B cell (primary cell): Measurements from ENCODE around the gene CAPN14. TPM values are rescaled to one million over a fixed set of nuclear protein-coding genes. Genes with fewer than 3 reads are reported as not detected.
A peak's percentile ranks its signal among the peaks of the same experiment; 100 is the strongest.

ENCODE experiments used
- ATAC-seq: fragments of 200-7000 bp; cut with Tn5 transposase; one replicate; pipeline ENCODE4 v1.10.0; 2021; ENCODE audit warnings: low read depth, mild to moderate bottlenecking, moderate number of reproducible peaks, moderate library complexity
- CTCF ChIA-PET: fragments of 350-600 bp; sonication (Branson Sonifier 250); formaldehyde crosslinking; loops from one replicate; lab custom pipeline; 2021; ENCODE audit warnings: antibody characterized with exemption, inconsistent platforms; lab: Charles Lee
- POLR2A ChIA-PET: fragments of 350-600 bp; sonication (Branson Sonifier 250); formaldehyde crosslinking; loops from one replicate; lab custom pipeline; 2021; ENCODE audit warnings: antibody characterized with exemption; lab: Charles Lee
- DNase-seq: peaks from one replicate; pipeline ENCODE4 v3.0.0; 2013
- H2AFZ ChIP-seq: 2 replicates; pipeline ENCODE4 v1.6.1; 2012; ENCODE audit warnings: mild to moderate bottlenecking, low read depth, low read length; ENCODE audit not compliant: insufficient read depth, poor library complexity, severe bottlenecking
- H3K27ac ChIP-seq, 2 donors: 1 replicate in 1 of 2; 2 replicates in 1 of 2; pipeline ENCODE4 v1.5.1; 2012 to 2013; ENCODE audit warnings: low read length in 2 of 2, mild to moderate bottlenecking in 2 of 2, moderate library complexity in 1 of 2
- H3K27me3 ChIP-seq, 4 experiments: fragments of 200-600 bp in 1 of 4; sonication (generic) in 1 of 4; replicated peaks in 1 of 4; 1 replicate in 2 of 4; 2 replicates in 2 of 4; pipeline versions ENCODE4 v1.6.1 to v1.7.0; 2013 to 2016; ENCODE audit warnings: low read length in 3 of 4, mild to moderate bottlenecking in 2 of 4, mixed read lengths in 1 of 4, moderate library complexity in 1 of 4; ENCODE audit not compliant: insufficient read depth in 4 of 4, control insufficient read depth in 3 of 4; ENCODE audit errors: control extremely low read depth in 1 of 4
- H3K36me3 ChIP-seq, 2 experiments: replicated peaks in 1 of 2; 1 replicate in 1 of 2; 2 replicates in 1 of 2; pipeline versions ENCODE4 v1.6.1 to v1.7.1; 2013; ENCODE audit warnings: low read length in 1 of 2; ENCODE audit not compliant: insufficient read depth in 2 of 2, control insufficient read depth in 1 of 2; ENCODE audit errors: control extremely low read depth in 1 of 2, extremely low read depth in 1 of 2
- H3K4me1 ChIP-seq, 2 donors: fragments of 200-600 bp in 1 of 2; sonication (generic) in 1 of 2; 1 replicate in 1 of 2; 2 replicates in 1 of 2; pipeline versions ENCODE4 v1.5.1 to v1.6.1; 2013 to 2017; ENCODE audit warnings: low read length in 2 of 2; ENCODE audit not compliant: control insufficient read depth in 2 of 2, insufficient read depth in 2 of 2
- H3K4me2 ChIP-seq: replicated peaks from 2 replicates; pipeline ENCODE3; 2012; ENCODE audit warnings: mild to moderate bottlenecking, low read depth, low read length; ENCODE audit not compliant: poor library complexity, severe bottlenecking
- H3K4me3 ChIP-seq, 5 experiments: fragments of 200-600 bp in 1 of 5; sonication (generic) in 1 of 5; 1 replicate in 3 of 5; 2 replicates in 2 of 5; pipeline versions ENCODE4 v1.5.1 to v1.7.0; 2011 to 2016; ENCODE audit warnings: low read length in 4 of 5, mild to moderate bottlenecking in 4 of 5, low read depth in 2 of 5, control low read depth in 1 of 5, moderate library complexity in 1 of 5; ENCODE audit not compliant: insufficient read depth in 1 of 5; ENCODE audit errors: control extremely low read depth in 1 of 5, extremely low read depth in 1 of 5
- H3K79me2 ChIP-seq: fragments of 200-600 bp; sonication (generic); one replicate; pipeline ENCODE4 v1.6.0; 2016; ENCODE audit warnings: low read length; ENCODE audit not compliant: control insufficient read depth, insufficient read depth
- H3K9ac ChIP-seq: fragments of 200-600 bp; sonication (generic); 2 replicates; pipeline ENCODE4 v1.6.1; 2017; ENCODE audit warnings: mild to moderate bottlenecking, low read length, moderate library complexity
- H3K9me3 ChIP-seq, 3 donors: one replicate each; pipeline versions ENCODE4 v1.6.1 to v1.7.1; 2013; ENCODE audit warnings: low read length in 2 of 3; ENCODE audit not compliant: control insufficient read depth in 2 of 3, insufficient read depth in 1 of 3; ENCODE audit errors: control extremely low read depth in 1 of 3
- H4K20me1 ChIP-seq: 2 replicates; pipeline ENCODE4 v1.6.0; 2012; ENCODE audit warnings: mild to moderate bottlenecking, low read length; ENCODE audit not compliant: insufficient read depth, control insufficient read depth, poor library complexity, severe bottlenecking
- H3K27ac Mint-ChIP-seq: one replicate; pipeline ENCODE4 v1.8.0; 2021; ENCODE audit warnings: mixed read lengths
- H3K27me3 Mint-ChIP-seq: one replicate; pipeline ENCODE4 v1.8.0; 2021; ENCODE audit warnings: mixed read lengths
- H3K4me1 Mint-ChIP-seq: one replicate; pipeline ENCODE4 v1.8.0; 2021; ENCODE audit warnings: mixed read lengths
- H3K4me3 Mint-ChIP-seq: one replicate; pipeline ENCODE4 v1.8.0; 2021; ENCODE audit warnings: mixed read lengths
- H3K9me3 Mint-ChIP-seq: one replicate; pipeline ENCODE4 v1.8.0; 2022; ENCODE audit warnings: mixed read lengths; ENCODE audit not compliant: insufficient read depth
- CTCF ChIP-seq: fragments of 200-600 bp; IDR thresholded peaks from one replicate; pipeline ENCODE4 v1.8.0; 2022; ENCODE audit warnings: antibody characterized with exemption, mild to moderate bottlenecking
- EZH2 ChIP-seq: IDR thresholded peaks from 2 replicates; pipeline ENCODE4 v1.6.1; 2012; ENCODE audit warnings: borderline replicate concordance, low read depth, mild to moderate bottlenecking, moderate library complexity, low read length; ENCODE audit not compliant: insufficient read depth, poor library complexity, severe bottlenecking
- WGBS: methylation state at CpG from one replicate; pipeline ENCODE4 v1.1.5; 2013; ENCODE audit warnings: missing lambda C conversion rate; ENCODE audit not compliant: insufficient coverage; 5-methylcytosine and 5-hydroxymethylcytosine counted together
- intact Hi-C: fragments of 100-400 bp; cut with micrococcal nuclease; formaldehyde crosslinking; loops from one replicate; pipeline ENCODE4 v1.10.0; 2022
- polyA plus RNA-seq: library from polyadenylated mRNA; depleted of rRNA; stranded (reverse); fragments of >200 nt; gene quantifications from 2 replicates; pipeline ENCODE4 v1.2.3, GENCODE V29; 2012
- total RNA-seq, 2 donors: library from RNA; stranded (reverse); fragments of 120-200 nt in 1 of 2; gene quantifications; 1 replicate in 1 of 2; 2 replicates in 1 of 2; pipeline versions ENCODE4 v1.2.3 to v1.2.4, GENCODE V29; 2013 to 2022

CAPN14 gene
- total and polyA plus RNA-seq, 2 donors (not counting 1 experiment from before 2014, with no cell fraction given), result 2.5 to 7.8 TPM

- Histone ChIP-seq H3K4me2 (peak overlapping the region; percentile 58), H3K9ac (peak overlapping the region; percentile 36), H4K20me1 (no peaks in the 10 kb centered on the region), H3K9me3 (no peaks in the 10 kb centered on the region), H3K36me3 (no peaks in the 10 kb centered on the region), H3K4me1 (peaks cover 66 to 67% of the 10 kb centered on the region in 2 donors), H2AFZ (peak overlapping the region; percentile 63), H3K4me3 (peak overlapping the region in 1 of 5 experiments; percentile 35), H3K27ac (peak overlapping the region; percentile 74 to 93), H3K27me3 (no peaks in the 10 kb centered on the region), H3K79me2 (no peaks in the 10 kb centered on the region)
- no peak for DNase-seq
- ChIA-PET POLR2A (interaction anchor here (0.5 to 1.2 kb wide), 4 partner anchors 14 to 1075 kb away, joined by 3 to 5 read pairs (median 5); partner anchors contain the start of gene YPEL5), CTCF (interaction anchor here (1.0 to 7.5 kb wide), 5 partner anchors 12 to 52 kb away, joined by 3 to 58 read pairs (median 17); partner anchors contain the start of gene EHD3)
- Mint-ChIP-seq H3K27ac (peak overlapping the region; percentile 96), H3K9me3 (no peaks in the 10 kb centered on the region), H3K4me1 (peaks cover 74% of the 10 kb centered on the region), H3K4me3 (peak overlapping the region; percentile 69), H3K27me3 (no peaks in the 10 kb centered on the region)
- TF ChIP-seq CTCF, result no peak
- TF ChIP-seq EZH2, result no peak
- intact Hi-C loops, result no loop called here
- ATAC-seq, result no peak
- WGBS, result 4% methylated on average over 6 of the region's 6 CpGs
Observed at GRCh38 chr2:31221544-31221943, 4.2 kb upstream of the CAPN14 start.
